ENCODE data around the gene PDE11A.

DNA sequence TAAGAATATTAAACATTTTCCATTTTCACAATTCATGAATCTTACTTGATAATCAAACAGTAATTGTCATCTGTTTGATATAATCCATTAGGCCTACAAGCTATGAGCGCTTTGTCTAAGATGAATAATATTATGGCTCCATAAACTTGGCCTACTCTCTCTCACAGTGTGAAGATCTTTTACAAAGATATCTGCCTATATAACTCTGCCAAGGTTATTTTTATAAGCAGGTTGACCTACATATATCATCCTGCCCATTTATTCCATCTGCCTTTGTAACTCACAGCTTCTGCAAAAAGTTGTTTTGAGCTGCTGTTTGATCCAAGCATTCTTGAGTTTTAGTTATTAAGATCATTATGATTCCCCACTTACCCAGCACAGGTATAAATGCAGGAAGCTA, 158.3 kb downstream of the PDE11A start:
- TF ChIP-seq POLR2A (IDR thresholded peaks at IDR 0.05; ENCODE audit: low read depth, low read length) (no peak), POLR2AphosphoS5 (IDR thresholded peaks at IDR 0.05; ENCODE audit: low read depth, low read length) (no peak), POU2F2 (IDR thresholded peaks at IDR 0.05; ENCODE audit: low read depth, low read length) (no peak), TAF1 (IDR thresholded peaks at IDR 0.05; ENCODE audit: low read depth, low read length) (no peak), PAX5 (IDR thresholded peaks at IDR 0.05; ENCODE audit: insufficient read depth, low read length, severe bottlenecking) (no peak)
